Natural killer cell (primary cell): ENCODE results near the gene METTL25B. TPM values are rescaled to one million over a fixed set of nuclear protein-coding genes. Genes with fewer than 3 reads are reported as not detected.

Experiments used
- ATAC-seq, 3 donors: fragments of 150-1000 bp in 2 of 3; fragments of 200-7000 bp in 1 of 3; cut with Tn5 transposase; 1 replicate in 1 of 3; 2 replicates in 2 of 3; pipeline ENCODE4 v1.10.0; 2021; ENCODE audit warnings: mild to moderate bottlenecking in 2 of 3, moderate library complexity in 2 of 3
- DNase-seq, 2 donors: peaks; one replicate each; pipeline versions ENCODE4 v3.0.0 to v3.0.0-alpha.2; 2013 to 2021; ENCODE audit warnings: mixed read lengths in 1 of 2
- H3K27ac ChIP-seq: one replicate; pipeline ENCODE4 v1.5.1; 2013; ENCODE audit warnings: mild to moderate bottlenecking, low read length
- H3K27me3 ChIP-seq: one replicate; pipeline ENCODE4 v1.6.1; 2013; ENCODE audit warnings: low read length; ENCODE audit not compliant: control insufficient read depth, insufficient read depth
- H3K36me3 ChIP-seq: one replicate; pipeline ENCODE4 v1.6.1; 2013; ENCODE audit warnings: low read length; ENCODE audit not compliant: control insufficient read depth, insufficient read depth
- H3K4me1 ChIP-seq: one replicate; pipeline ENCODE4 v1.6.1; 2013; ENCODE audit warnings: low read length; ENCODE audit not compliant: control insufficient read depth, insufficient read depth
- H3K4me3 ChIP-seq: one replicate; pipeline ENCODE4 v1.5.1; 2013; ENCODE audit warnings: low read length
- H3K9me3 ChIP-seq: one replicate; pipeline ENCODE4 v1.6.1; 2013; ENCODE audit warnings: low read length; ENCODE audit not compliant: control insufficient read depth, insufficient read depth
- H3K27ac Mint-ChIP-seq, 2 donors: one replicate each; pipeline ENCODE4 v1.8.0; 2022; ENCODE audit warnings: mild to moderate bottlenecking in 2 of 2, mixed read lengths in 2 of 2, moderate library complexity in 1 of 2
- H3K27me3 Mint-ChIP-seq, 2 donors: one replicate each; pipeline ENCODE4 v1.8.0; 2022; ENCODE audit warnings: low read depth in 2 of 2, mixed read lengths in 2 of 2
- H3K36me3 Mint-ChIP-seq: one replicate; pipeline ENCODE4 v1.8.0; 2022; ENCODE audit warnings: mixed read lengths
- H3K4me1 Mint-ChIP-seq, 2 donors: one replicate each; pipeline ENCODE4 v1.8.0; 2022; ENCODE audit warnings: mixed read lengths in 2 of 2
- H3K4me3 Mint-ChIP-seq: one replicate; pipeline ENCODE4 v1.8.0; 2022; ENCODE audit warnings: mild to moderate bottlenecking, moderate library complexity, mixed read lengths
- H3K9me3 Mint-ChIP-seq, 2 donors: one replicate each; pipeline ENCODE4 v1.8.0; 2022; ENCODE audit warnings: mixed read lengths in 2 of 2
- WGBS: methylation state at CpG from one replicate; pipeline ENCODE4 v1.1.7; 2013; ENCODE audit warnings: missing lambda C conversion rate; ENCODE audit not compliant: insufficient coverage; 5-methylcytosine and 5-hydroxymethylcytosine counted together
- intact Hi-C: fragments of 100-400 bp; cut with micrococcal nuclease; formaldehyde crosslinking; loops from one replicate; pipeline ENCODE4 v1.14.2; 2022
- total RNA-seq, 4 donors: library from RNA; stranded (reverse); fragments of 120-200 nt in 1 of 4; gene quantifications; one replicate each; pipeline versions ENCODE4 v1.2.3 to v1.2.4, GENCODE V29; 2013 to 2022
- TF ChIP-seq, protein P1 (sequence below): fragments of 200-600 bp; IDR thresholded peaks from one replicate; pipeline ENCODE4 v1.8.0; 2022; ENCODE audit warnings: antibody characterized with exemption

METTL25B gene
- total RNA-seq, 3 donors from 2014 or later (not counting 1 experiment from before 2014, with no cell fraction given): 23.5 to 25.3 (median 23.8) TPM

GRCh38 chr1:156693848-156694689, 34.2 kb upstream of the METTL25B start:
- Histone ChIP-seq H3K4me3 (no peak overlapping the region), H3K27ac (no peak overlapping the region), H3K9me3 (no peaks in the 10 kb centered on the region), H3K4me1 (peaks cover 7% of the 10 kb centered on the region), H3K36me3 (no peaks in the 10 kb centered on the region), H3K27me3 (peaks cover 43% of the 10 kb centered on the region)
- H3K27me3 Mint-ChIP-seq: peaks cover 47 to 48% of the 10 kb centered on the region in 2 donors
- intact Hi-C loops: loop anchor here (2.0 kb wide), 1 partner anchor 13 kb away; no protein-coding TSS in a partner anchor
- no peaks in the 10 kb centered on the region for H3K9me3 Mint-ChIP-seq
- H3K36me3 Mint-ChIP-seq: no peaks in the 10 kb centered on the region
- no peak for ATAC-seq
- H3K27ac Mint-ChIP-seq: no peak overlapping the region
- WGBS: 86% methylated on average over 11 of the region's 12 CpGs
- no peak for DNase-seq
- TF ChIP-seq, protein P1, sequence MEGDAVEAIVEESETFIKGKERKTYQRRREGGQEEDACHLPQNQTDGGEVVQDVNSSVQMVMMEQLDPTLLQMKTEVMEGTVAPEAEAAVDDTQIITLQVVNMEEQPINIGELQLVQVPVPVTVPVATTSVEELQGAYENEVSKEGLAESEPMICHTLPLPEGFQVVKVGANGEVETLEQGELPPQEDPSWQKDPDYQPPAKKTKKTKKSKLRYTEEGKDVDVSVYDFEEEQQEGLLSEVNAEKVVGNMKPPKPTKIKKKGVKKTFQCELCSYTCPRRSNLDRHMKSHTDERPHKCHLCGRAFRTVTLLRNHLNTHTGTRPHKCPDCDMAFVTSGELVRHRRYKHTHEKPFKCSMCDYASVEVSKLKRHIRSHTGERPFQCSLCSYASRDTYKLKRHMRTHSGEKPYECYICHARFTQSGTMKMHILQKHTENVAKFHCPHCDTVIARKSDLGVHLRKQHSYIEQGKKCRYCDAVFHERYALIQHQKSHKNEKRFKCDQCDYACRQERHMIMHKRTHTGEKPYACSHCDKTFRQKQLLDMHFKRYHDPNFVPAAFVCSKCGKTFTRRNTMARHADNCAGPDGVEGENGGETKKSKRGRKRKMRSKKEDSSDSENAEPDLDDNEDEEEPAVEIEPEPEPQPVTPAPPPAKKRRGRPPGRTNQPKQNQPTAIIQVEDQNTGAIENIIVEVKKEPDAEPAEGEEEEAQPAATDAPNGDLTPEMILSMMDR: no peak
- peaks cover 7 to 21% of the 10 kb centered on the region in 2 donors for H3K4me1 Mint-ChIP-seq
- H3K4me3 Mint-ChIP-seq: no peak overlapping the region

- no peak for DNase-seq
- Histone ChIP-seq H3K4me3 (no peak overlapping the region), H3K36me3 (no peaks in the 10 kb centered on the region), H3K9me3 (no peaks in the 10 kb centered on the region), H3K27ac (no peak overlapping the region), H3K27me3 (peaks cover 41% of the 10 kb centered on the region), H3K4me1 (peaks cover 3% of the 10 kb centered on the region)
- 93% methylated on average over 5 of the region's 5 CpGs for WGBS
- peaks cover 2 to 17% of the 10 kb centered on the region in 2 donors for H3K4me1 Mint-ChIP-seq
- intact Hi-C loops: no loop called here
- TF ChIP-seq, protein P1: no peak
- no peaks in the 10 kb centered on the region for H3K36me3 Mint-ChIP-seq
- no peak overlapping the region for H3K4me3 Mint-ChIP-seq
- H3K27me3 Mint-ChIP-seq: peaks cover 41 to 47% of the 10 kb centered on the region in 2 donors
- no peak overlapping the region for H3K27ac Mint-ChIP-seq
- H3K9me3 Mint-ChIP-seq: no peaks in the 10 kb centered on the region
- no peak for ATAC-seq
Observed at GRCh38 chr1:156694690-156694962, 33.6 kb upstream of the METTL25B start.

- Mint-ChIP-seq H3K36me3 (no peaks in the 10 kb centered on the region), H3K27me3 (peaks cover 35 to 38% of the 10 kb centered on the region in 2 donors), H3K9me3 (no peaks in the 10 kb centered on the region), H3K4me1 (peaks cover 0 to 15% of the 10 kb centered on the region in 2 donors), H3K4me3 (no peak overlapping the region), H3K27ac (no peak overlapping the region)
- DNase-seq (no peak), ATAC-seq (no peak)
- Histone ChIP-seq H3K27ac (no peak overlapping the region), H3K4me3 (no peak overlapping the region), H3K36me3 (no peaks in the 10 kb centered on the region), H3K9me3 (no peaks in the 10 kb centered on the region), H3K4me1 (no peaks in the 10 kb centered on the region), H3K27me3 (peaks cover 31% of the 10 kb centered on the region)
- intact Hi-C loops: no loop called here
- TF ChIP-seq, protein P1: no peak
- 95% methylated on average over 8 of the region's 8 CpGs for WGBS
Observed at GRCh38 chr1:156696755-156697154, 31.5 kb upstream of the METTL25B start.
